HG02852 (cell line): ENCODE results near the gene LYRM4.
A peak's percentile ranks its signal among the peaks of the same experiment; 100 is the strongest.

Source experiments
- ATAC-seq: cut with Tn5 transposase; IDR thresholded peaks from one replicate; pipeline ENCODE4 v1.9.1; 2021; ENCODE audit warnings: mild to moderate bottlenecking, moderate library complexity; ENCODE audit not compliant: unreplicated experiment

Gene LYRM4

GRCh38 chr6:5260661-5261544 lies at the start of gene LYRM4, which contains the start of gene FARS2:
LYRM4 (minus strand) TSS chr6:5260950; CDS start chr6:5260733, 217 bp downstream.
FARS2 (plus strand) TSS chr6:5261513.
- peak; percentile 75 for ATAC-seq

DNA sequence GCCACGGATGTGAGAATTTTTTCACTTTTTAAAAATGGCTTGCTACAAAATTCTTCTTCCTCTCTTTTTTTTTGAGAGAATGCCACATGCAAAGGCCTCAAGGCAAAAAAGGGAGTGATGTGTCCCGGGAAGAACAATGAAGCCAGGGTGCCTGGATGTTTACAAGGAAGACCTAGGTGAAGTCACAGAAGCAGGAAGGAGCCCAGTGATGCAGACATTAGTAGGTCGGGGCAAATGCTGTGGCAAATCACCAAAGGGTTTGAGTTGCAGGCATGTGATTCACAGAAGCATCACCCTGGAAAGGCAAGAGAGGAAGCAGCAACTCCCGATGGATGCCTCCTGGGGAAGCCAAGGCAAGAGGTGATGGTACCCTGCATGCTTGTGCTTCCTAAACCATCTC lies 47.3 kb upstream of the LYRM4 start:
- ATAC-seq, result no peak

DNA sequence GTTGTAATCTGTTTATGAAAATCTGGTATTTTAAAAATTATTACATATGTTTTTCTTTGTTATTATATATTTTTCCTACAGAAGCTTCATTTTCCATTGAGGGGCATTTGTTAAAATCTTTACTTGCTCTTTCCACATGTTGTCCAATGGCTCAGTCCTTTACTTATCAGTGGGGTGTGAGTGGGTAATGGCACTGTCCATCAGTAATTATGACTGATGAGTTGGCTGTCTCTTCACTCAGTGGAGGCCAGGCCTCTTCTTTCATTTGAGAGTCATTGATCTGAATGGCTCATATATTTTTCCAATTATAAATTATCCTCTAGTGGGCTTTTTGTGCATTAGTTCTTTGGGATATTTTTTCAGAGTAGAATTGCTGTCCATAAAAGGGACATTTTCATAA lies 46.3 kb upstream of the LYRM4 start:
- no peak for ATAC-seq

DNA sequence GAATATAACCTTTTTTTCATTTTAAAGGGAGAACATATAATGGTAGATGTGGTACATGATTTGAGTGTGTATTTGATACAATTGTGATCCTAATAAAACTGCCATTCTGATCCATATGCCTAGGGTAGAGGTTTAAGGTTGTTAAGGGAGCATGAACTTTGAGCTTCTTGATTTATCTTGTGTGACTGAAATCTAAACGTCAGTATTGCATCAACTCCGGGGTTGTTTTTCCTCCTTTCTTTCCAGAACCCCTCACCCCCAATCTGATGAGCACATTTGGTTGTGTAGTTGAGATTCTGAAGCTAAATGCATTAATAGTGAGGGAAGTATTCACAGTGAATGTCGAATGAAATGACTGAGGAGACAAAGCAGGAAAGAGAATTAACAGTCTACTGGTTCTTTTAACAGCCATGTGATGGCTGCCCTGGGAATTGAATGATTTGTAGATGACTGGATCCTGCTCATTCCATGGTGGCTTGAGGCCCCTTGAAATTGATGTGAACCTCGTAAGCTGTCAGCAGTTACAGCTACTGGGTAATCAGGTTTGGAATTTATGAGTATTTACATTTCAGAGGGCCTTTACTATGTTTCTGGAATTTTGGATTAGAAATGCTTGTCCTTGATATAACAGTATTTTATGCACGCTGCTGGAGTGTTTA lies 45.3 kb upstream of the LYRM4 start:
- ATAC-seq, result no peak

GRCh38 chr6:5303682-5304081 lies 42.9 kb upstream of the LYRM4 start:
- no peak for ATAC-seq

- peak; percentile 71 for ATAC-seq
Observed at GRCh38 chr6:5302995-5303622, 42.4 kb upstream of the LYRM4 start.

- ATAC-seq, result peak; percentile 89
Observed at GRCh38 chr6:5302220-5302946, 41.6 kb upstream of the LYRM4 start.

- ATAC-seq, result no peak
Observed at GRCh38 chr6:5300206-5300764, 39.5 kb upstream of the LYRM4 start.

DNA sequence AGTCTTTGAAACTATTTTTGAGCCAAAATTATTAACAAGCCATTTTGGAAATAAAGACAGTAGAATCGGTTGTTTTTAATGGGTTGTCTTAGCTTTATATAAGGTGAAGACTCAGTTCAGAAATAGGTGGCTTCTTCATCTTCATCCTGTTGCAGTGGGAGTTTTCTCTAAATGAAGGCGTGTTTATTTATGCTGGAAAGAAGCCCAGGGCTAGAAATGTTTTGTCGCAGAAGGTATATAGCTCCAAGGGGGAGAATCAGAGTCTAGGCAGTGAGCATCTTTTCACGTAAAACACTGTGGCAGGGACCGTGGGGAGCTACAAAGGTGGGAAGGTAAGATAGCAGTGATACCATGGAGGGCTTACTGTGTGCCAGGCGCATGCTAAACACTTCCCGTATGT lies 34.9 kb upstream of the LYRM4 start:
- ATAC-seq, result no peak

DNA sequence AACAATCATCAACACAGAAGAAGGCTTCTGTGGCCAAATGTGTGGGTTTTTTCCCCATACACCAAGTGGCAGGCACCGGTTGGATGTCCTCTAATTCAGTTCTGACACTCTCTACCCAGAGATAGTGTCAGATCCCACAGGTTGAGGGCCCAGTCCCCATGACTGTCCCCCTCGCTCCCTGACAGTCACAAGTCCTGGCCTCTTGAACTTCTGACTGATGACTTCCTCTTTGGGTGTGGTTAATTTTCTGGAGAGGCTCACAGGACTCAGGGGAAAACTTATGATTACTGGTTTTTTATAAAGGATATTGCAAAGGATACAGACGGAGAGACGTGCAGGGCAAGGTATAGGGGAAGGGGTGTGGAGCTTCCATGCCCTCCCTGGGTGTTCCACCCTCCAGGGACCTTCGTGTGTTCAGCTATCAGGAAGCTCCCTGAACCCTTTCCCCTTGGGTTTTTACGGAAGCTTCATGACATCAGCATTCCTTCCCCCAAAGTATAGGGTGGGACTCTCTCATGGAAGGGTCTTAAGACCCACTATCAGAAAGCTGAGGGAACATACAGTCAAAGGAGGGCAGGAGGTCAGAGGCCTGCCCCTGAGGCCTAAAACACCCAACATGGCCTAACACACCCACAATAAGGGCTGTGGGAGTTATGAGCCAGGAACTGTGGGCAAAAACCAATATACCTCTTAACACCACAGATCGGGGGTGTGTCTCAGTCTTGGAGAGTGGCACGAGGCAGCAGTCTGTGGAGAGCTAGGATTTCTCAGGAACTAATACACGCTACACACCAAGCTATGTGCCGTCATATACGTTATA lies 33.9 kb upstream of the LYRM4 start:
- ATAC-seq, result no peak

- no peak for ATAC-seq
Observed at GRCh38 chr6:5293692-5294091, 32.9 kb upstream of the LYRM4 start.

DNA sequence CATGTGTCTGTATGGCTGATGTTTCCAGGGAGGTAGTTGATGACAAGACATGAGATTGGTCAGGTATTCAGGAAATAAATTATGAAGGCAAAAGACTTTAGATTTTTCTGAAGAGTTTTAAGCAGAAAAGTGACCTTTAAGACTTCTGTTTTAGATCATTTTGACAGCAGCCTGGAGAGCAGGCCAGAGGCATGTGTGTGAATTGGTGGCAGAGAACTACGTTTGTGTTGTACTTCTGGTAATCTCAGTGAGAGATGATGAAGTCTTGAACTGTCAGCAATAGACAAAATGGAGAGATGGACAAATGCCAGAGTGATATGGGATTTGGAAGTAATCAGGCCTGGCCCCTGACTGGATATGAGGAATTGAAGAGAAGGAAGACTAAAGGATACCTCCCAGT lies 31.4 kb upstream of the LYRM4 start:
- ATAC-seq, result no peak

DNA sequence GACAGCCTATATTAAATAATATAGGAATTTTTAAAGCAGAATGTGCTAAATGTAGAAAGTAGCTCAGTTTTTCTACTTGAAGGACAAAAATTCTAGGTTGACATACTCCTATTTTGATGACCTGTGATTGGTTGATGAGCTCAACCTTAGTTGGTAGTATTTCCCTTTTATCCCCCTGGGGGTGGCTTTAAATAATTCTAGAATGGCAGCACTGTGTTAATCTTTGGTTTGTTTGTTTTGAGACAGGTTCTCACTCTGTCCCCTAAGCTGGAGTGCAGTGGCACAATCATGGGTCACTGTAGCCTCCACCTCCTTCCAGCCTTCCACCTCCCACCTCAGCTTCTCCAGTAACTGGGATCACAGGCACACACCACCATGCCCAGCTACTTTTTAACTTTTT lies 29.8 kb upstream of the LYRM4 start:
- ATAC-seq, result no peak

DNA sequence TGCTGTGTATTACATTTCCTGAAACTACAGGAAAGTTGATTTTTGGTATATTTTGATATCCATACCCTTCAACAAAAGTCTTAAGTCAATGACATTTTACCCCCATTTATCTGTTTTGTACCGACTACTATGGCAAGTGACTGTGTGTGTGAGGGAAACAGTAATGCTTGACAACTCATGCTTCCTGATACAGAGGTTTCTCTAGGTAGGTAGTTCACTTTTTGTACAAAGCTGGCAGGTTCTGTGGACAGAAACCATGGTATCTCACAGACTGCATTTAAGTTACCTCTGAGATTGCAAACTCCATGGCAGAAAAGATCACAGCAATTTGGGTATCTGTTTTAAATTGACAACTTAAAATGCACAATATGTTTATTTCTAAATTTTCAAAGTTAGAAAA lies 29.3 kb upstream of the LYRM4 start:
- no peak for ATAC-seq

GRCh38 chr6:5287966-5288297 lies 27.2 kb upstream of the LYRM4 start:
- ATAC-seq, result no peak

DNA sequence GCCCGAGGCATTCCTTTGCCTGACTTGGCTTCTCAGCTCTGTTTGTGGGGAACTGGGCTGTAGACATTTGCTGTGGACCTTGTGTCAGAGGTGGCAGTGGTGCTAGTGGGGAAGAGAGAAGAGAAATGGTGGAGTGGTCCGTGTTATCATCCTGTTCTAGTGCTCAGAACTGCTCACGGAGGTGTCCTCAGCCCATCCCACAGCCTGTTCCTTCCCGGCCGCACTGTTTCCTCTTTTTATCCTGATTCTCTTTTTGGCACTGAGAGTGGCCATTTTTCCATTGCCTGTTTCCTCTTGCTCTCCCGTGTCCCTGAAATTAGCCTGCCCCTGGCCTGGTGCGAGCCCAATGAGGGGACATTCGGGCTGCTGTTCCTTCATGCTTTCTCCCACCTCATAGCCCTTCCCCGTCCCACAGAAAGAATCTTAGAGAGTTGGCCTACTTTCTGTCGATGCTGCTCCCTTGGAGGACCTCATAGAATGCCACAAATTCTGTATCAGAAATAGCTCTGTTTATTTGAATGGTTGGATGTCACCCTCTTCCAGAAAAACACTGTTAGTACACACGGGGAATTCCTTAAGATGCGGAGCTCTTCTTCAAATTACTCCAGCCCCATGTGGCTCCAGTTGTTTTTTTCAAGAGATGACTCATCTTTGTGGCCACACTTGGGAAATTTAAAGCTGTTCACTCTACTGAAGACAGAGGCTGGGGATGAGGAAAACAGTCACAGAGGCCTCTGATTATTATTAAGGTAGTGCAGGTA lies 26.6 kb upstream of the LYRM4 start:
- ATAC-seq, result no peak

DNA sequence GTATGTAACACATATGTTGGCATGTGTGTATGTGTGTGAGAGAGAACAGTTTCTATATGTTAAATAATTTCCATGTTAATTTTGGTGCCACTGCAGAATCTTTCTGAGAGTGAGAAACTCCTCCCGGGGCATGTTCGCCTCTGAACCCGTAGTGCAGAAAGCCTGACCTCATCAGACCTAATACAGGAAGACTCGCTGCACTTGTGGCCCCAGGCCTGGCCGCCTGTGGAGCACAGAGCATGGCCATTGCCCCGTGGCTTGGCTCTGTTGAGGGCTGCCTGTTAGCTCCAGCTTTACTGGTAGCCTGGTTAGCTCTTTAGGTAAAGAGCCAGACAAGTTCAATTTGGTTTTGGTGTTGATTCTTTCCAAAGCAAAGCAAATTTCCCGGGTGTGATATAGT lies 26.0 kb upstream of the LYRM4 start:
- peak; percentile 47 for ATAC-seq

- no peak for ATAC-seq
Observed at GRCh38 chr6:5285526-5285925, 24.8 kb upstream of the LYRM4 start.

DNA sequence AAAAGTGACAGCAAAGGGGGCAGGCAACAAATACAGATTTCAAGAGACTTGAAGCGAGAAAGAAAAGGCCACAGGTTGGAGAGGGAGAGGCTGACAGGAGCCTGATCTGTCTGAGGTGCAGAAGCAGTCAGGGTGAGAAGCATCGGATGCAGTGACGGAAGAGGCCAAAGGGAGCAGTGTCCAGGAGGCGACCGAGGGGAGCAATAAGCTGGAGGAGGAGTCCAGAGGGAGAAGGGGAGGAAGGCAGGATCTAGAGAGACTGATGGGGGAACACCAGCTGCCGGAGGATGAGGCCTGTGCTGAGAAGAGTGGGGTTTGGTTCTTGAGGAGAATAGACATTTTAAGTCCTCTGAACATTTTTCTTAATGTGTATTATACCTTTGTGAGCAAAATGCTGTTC lies 24.3 kb upstream of the LYRM4 start:
- ATAC-seq, result no peak
